ENCODE measurements around the gene CAV2. TPM values are rescaled to one million over a fixed set of nuclear protein-coding genes. Genes with fewer than 3 reads are reported as not detected.

Gene CAV2
- total and polyA plus RNA-seq, 9 of the 15 experiments (the other 6 are each of a cell fraction or from before 2014, with no cell fraction given): 16.1 to 137 (median 38.3) TPM

DNA sequence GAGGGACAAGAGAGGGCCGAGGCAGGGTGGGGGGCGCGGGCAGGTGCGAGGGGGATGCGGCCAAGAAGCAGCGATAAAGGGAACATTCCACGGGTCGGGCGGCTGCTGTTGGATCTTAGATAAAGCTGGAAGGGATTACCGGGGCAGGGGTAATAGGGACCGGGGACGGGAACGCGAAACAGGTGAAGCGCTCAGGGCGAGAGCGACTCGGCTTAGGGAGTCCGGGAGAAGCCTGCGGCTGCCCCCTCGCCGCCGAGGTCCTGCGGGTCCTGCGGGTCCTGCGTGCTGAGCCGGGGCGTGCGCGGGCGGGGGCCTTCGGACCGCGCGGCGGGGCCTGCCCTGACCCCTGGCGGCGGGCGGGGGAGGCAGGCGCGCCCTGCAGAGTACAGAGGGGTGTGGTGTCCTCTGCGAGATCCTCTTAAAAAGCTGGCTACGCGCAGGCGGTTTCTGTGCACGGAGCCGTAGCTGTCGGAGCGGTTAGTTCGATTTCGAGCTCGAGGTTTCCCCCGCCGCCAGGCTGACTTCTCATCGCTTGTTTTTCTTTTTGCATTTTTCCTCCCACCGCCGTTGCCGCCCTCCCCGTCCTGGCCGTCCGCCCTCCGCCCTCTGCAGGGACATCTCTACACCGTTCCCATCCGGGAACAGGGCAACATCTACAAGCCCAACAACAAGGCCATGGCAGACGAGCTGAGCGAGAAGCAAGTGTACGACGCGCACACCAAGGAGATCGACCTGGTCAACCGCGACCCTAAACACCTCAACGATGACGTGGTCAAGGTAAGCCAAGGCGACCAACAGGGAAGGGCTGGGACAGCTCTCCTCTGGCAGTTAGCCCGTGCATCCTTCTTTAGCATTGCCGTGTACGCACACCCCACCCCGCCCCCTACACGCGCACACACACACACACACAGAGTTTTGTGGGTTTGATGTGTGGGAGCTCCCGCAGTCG, 26.6 kb downstream of the CAV2 start (continued):
- no peak for TF ChIP-seq ZNF445 (CRISPR knock-in tag; IDR thresholded peaks at IDR 0.05; ENCODE audit: low read depth)
- TF ChIP-seq TARDBP (IDR thresholded peaks at IDR 0.05): peak; percentile 90; the same call in 1 of the 2 replicates
- peak; percentile 12 for TF ChIP-seq ZNF740 (CRISPR knock-in tag; IDR thresholded peaks at IDR 0.05)
- TF ChIP-seq ZNF740 (tag; IDR thresholded peaks at IDR 0.05): no peak
- TF ChIP-seq, protein P1, sequence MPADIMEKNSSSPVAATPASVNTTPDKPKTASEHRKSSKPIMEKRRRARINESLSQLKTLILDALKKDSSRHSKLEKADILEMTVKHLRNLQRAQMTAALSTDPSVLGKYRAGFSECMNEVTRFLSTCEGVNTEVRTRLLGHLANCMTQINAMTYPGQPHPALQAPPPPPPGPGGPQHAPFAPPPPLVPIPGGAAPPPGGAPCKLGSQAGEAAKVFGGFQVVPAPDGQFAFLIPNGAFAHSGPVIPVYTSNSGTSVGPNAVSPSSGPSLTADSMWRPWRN (IDR thresholded peaks at IDR 0.05; ENCODE audit: low read depth): peak; percentile 59; the same call in 1 of the 2 replicates
- TF ChIP-seq RAD21 (CRISPR knock-in tag; conservative IDR thresholded peaks at IDR 0.05 in 1 of 2, IDR thresholded peaks at IDR 0.05 in 1 of 2): peak; percentile 96 to 98
- TF ChIP-seq CTCFL (IDR thresholded peaks at IDR 0.05; ENCODE audit: borderline replicate concordance, insufficient read depth, low read depth, low read length, poor library complexity, severe bottlenecking): peak; percentile 96
- TF ChIP-seq CXXC5 (CRISPR knock-in tag; IDR thresholded peaks at IDR 0.05): peak; percentile 90
- TF ChIP-seq KLF13 (tag; IDR thresholded peaks at IDR 0.05; ENCODE audit: borderline replicate concordance, low read depth): peak; percentile 84
- TF ChIP-seq ILF3 (IDR thresholded peaks at IDR 0.05; ENCODE audit: borderline replicate concordance): peak; percentile 40; the same call in 1 of the 2 replicates
- peak; percentile 18 for TF ChIP-seq KDM5B (IDR thresholded peaks at IDR 0.05; ENCODE audit: insufficient replicate concordance, low read depth, low read length)
- 0 out of 2 replicates have a peak, but pooled peaks have one; percentile 47 for TF ChIP-seq ZBED1 (IDR thresholded peaks at IDR 0.05)
- TF ChIP-seq SIN3B (IDR thresholded peaks at IDR 0.05; ENCODE audit: low read depth): peak; percentile 76
- no peak for TF ChIP-seq TAF15 (IDR thresholded peaks at IDR 0.05; ENCODE audit: low read depth, low read length)
- no peak for TF ChIP-seq ZNF174 (CRISPR knock-in tag; IDR thresholded peaks at IDR 0.05)
- no peak for TF ChIP-seq PTRF (tag; IDR thresholded peaks at IDR 0.05)
- TF ChIP-seq THRA (IDR thresholded peaks at IDR 0.05): no peak
- TF ChIP-seq CBX3 (IDR thresholded peaks at IDR 0.05; ENCODE audit: borderline replicate concordance in 1 of 2, low read length in 2 of 2): no peak
- TF ChIP-seq ZNF699 (CRISPR knock-in tag; IDR thresholded peaks at IDR 0.05; ENCODE audit: insufficient replicate concordance): no peak

All from K562 (cell line).